GM12878 (cell line): ENCODE results near the gene ZNF469. TPM values are rescaled to one million over a fixed set of nuclear protein-coding genes. Genes with fewer than 3 reads are reported as not detected.

Experiments
- KDM1A ChIP-seq: fragments of 200-600 bp; sonication (generic); IDR thresholded peaks from 2 replicates; pipeline ENCODE4 v1.6.1; 2016; ENCODE audit warnings: borderline replicate concordance
- MEF2A ChIP-seq: IDR thresholded peaks from 2 replicates; pipeline ENCODE4 v1.6.1; 2011; ENCODE audit warnings: low read depth, mild to moderate bottlenecking, low read length, moderate library complexity; ENCODE audit not compliant: insufficient read depth
- MYB ChIP-seq: fragments of 150-350 bp; IDR thresholded peaks from 2 replicates; pipeline ENCODE4 v1.6.1; 2014; ENCODE audit warnings: mild to moderate bottlenecking, low read depth, low read length, borderline replicate concordance
- NFYA ChIP-seq: IDR thresholded peaks from 2 replicates; pipeline ENCODE4 v1.6.1; 2011; ENCODE audit warnings: low read depth, mild to moderate bottlenecking, low read length, improper control_type of control experiment, borderline replicate concordance
- POLR2AphosphoS2 ChIP-seq: IDR thresholded peaks from 2 replicates; pipeline ENCODE4 v1.6.1; 2011; ENCODE audit warnings: low read depth, mild to moderate bottlenecking, low read length, improper control_type of control experiment, moderate library complexity
- SMARCA5 ChIP-seq: fragments of 450-650 bp; IDR thresholded peaks from 2 replicates; pipeline ENCODE4 v1.6.1; 2017; ENCODE audit warnings: mild to moderate bottlenecking
- SUPT20H ChIP-seq: IDR thresholded peaks from 2 replicates; pipeline ENCODE4 v1.6.1; 2011; ENCODE audit warnings: low read depth, mild to moderate bottlenecking, low read length, moderate library complexity, borderline replicate concordance; ENCODE audit not compliant: control insufficient read depth
- ZBTB4 ChIP-seq: fragments of 450-650 bp; formaldehyde crosslinking; IDR thresholded peaks from 2 replicates; pipeline ENCODE4 v1.4.0; 2022; ENCODE audit warnings: mild to moderate bottlenecking, moderate library complexity
- ZNF384 ChIP-seq: IDR thresholded peaks from 2 replicates; pipeline ENCODE4 v1.6.1; 2012; ENCODE audit warnings: low read depth, mild to moderate bottlenecking, low read length, improper control_type of control experiment, borderline replicate concordance
- ZNF592 ChIP-seq: fragments of 450-650 bp; IDR thresholded peaks from 2 replicates; pipeline ENCODE4 v1.6.1; 2017; ENCODE audit warnings: mild to moderate bottlenecking, moderate library complexity
- polyA plus RNA-seq, 11 experiments: library from polyadenylated mRNA; depleted of rRNA in 4 of 11; unstranded in 6 of 11; stranded (reverse) in 5 of 11; fragments of >200 nt; fragmentation: Nextera tagmentation in 4 of 11; fragmentation: Illumina TruSeq in 1 of 11; extraction: Ambion mirVana in 4 of 11; extraction: Trizol in 1 of 11; gene quantifications; 1 replicate in 1 of 11; 2 replicates in 10 of 11; pipeline versions ENCODE4 v1.2.1 to v1.2.3, GENCODE V29; 2011 to 2016; ENCODE audit warnings: inconsistent platforms in 2 of 11, missing spikeins in 2 of 11, low read depth in 1 of 11
- total RNA-seq, 4 experiments: library from RNA; depleted of rRNA in 3 of 4; stranded (reverse); fragments of >200 nt in 3 of 4; fragmentation: Illumina TruSeq in 1 of 4; extraction: Trizol in 1 of 4; gene quantifications; 2 replicates each; pipeline versions ENCODE4 v1.2.1 to v1.2.3, GENCODE V29; 2013 to 2021
- TF ChIP-seq, protein P1 (sequence below): fragments of 450-650 bp; IDR thresholded peaks from 2 replicates; pipeline ENCODE4 v1.6.1; 2017; ENCODE audit warnings: mild to moderate bottlenecking

Gene ZNF469
- total and polyA plus RNA-seq, 10 of the 15 experiments (the other 5 are each of a cell fraction or from before 2014, with no cell fraction given), result 0.01 to 0.21 (median 0.04) TPM; not detected in 3

DNA sequence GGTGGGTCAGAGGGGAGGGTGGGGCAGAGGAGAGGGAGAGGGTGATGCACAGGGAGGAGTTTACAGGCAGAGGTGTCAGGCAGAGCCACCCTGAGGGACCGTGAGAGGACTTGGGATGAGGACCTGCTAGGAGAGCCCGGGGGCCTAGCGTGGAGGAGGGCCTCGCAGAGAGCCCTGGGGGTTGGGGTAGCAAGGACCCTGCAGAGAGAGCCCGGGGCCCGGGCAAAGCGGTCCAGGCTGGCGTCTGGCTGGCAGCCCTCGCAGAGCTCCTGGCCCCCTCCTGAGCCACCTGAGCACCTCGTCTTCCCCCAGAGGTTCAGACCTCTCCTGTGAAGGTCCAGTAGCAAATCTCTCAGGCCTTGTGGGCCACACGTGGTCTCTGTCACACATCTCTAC is 42.0 kb upstream of the ZNF469 start (continued):
- TF ChIP-seq, protein P1, sequence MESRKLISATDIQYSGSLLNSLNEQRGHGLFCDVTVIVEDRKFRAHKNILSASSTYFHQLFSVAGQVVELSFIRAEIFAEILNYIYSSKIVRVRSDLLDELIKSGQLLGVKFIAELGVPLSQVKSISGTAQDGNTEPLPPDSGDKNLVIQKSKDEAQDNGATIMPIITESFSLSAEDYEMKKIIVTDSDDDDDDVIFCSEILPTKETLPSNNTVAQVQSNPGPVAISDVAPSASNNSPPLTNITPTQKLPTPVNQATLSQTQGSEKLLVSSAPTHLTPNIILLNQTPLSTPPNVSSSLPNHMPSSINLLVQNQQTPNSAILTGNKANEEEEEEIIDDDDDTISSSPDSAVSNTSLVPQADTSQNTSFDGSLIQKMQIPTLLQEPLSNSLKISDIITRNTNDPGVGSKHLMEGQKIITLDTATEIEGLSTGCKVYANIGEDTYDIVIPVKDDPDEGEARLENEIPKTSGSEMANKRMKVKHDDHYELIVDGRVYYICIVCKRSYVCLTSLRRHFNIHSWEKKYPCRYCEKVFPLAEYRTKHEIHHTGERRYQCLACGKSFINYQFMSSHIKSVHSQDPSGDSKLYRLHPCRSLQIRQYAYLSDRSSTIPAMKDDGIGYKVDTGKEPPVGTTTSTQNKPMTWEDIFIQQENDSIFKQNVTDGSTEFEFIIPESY, result no peak
- TF ChIP-seq ZNF384 (no peak), SUPT20H (no peak), MEF2A (no peak), ZBTB4 (CRISPR knock-in tag) (no peak), MYB (no peak), SMARCA5 (no peak), NFYA (no peak), KDM1A (no peak), POLR2AphosphoS2 (no peak), ZNF592 (no peak)
